GM21447 (cell line): ENCODE data around the gene RIOX2.

Experiments used
- ATAC-seq: cut with Tn5 transposase; IDR thresholded peaks from one replicate; pipeline ENCODE4 v1.9.1; 2021; ENCODE audit not compliant: unreplicated experiment

Gene RIOX2

GRCh38 chr3:97990624-97991292 is 18.5 kb upstream of the RIOX2 start:
- no peak for ATAC-seq

DNA sequence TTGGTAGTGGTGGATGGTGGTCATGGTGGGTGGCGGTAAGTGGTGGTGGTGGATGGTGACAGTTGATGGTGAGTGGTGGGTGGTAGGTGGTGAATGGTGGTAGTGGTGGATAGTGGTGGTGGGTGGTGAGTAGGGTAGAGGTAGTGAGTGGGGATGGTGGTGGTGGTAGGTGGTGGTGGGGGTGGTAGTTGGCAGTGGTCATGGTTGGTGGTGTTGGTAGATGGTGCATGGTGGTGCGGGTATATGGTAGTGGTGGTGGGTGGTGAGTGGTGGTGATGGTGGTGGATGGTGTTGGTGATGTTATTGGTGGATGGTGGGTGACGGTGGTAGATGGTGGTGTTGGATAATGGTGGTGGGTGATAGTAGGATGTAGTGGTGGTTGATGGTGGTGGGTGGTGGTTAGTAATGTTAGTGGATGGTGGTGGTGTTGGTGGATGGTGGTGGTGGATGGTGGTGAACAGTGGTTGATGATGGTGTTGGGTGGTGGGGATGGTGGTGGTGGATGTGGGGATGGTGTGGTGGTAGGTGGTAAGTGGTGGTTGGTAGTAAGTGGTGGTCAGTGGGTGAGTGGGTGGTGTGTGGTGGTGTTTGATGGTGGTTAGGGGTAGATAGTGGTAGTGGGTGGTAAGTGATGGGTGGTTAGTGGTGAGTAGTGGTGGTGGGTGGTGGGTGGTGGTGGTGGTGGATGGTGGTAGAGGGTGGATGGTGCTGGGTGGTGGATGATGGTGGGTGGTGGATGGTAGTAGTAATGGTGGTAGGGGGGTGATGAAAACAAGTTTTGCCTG is 16.7 kb upstream of the RIOX2 start:
- ATAC-seq, result no peak

- ATAC-seq, result no peak
Observed at GRCh38 chr3:97987306-97987705, 15.1 kb upstream of the RIOX2 start.

DNA sequence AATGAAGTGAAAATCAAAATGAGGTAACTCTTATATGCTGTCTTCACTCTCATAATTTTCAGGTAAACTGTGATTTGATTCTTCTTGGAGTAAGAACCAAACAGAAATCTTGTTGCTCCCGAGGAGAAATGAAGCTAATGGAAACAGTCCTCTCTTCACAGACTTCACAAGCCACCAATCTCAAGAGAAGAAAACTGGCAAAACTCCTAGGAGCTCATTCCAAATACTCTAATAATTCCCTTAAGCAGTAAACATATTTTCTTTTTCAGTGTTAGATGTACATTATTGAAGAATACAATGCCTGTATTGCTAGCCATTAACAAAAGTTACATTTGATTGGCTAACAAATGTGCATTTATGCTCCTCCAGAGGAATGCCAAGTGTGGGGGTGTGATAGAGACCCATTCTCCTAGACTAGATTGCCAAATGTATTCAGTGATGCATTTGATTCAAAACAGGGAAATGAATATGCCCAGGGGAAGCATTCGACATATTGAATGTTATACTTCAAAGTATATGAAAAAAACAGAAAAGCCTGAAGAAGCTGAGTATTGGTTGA is 11.8 kb upstream of the RIOX2 start:
- ATAC-seq, result no peak

- no peak for ATAC-seq
Observed at GRCh38 chr3:97981886-97982285, 9.7 kb upstream of the RIOX2 start.

GRCh38 chr3:97979610-97980009 is 7.4 kb upstream of the RIOX2 start:
- no peak for ATAC-seq

GRCh38 chr3:97975466-97975865 is 3.2 kb upstream of the RIOX2 start:
- no peak for ATAC-seq

- ATAC-seq, result no peak
Observed at GRCh38 chr3:97974996-97975395, 2.8 kb upstream of the RIOX2 start.

DNA sequence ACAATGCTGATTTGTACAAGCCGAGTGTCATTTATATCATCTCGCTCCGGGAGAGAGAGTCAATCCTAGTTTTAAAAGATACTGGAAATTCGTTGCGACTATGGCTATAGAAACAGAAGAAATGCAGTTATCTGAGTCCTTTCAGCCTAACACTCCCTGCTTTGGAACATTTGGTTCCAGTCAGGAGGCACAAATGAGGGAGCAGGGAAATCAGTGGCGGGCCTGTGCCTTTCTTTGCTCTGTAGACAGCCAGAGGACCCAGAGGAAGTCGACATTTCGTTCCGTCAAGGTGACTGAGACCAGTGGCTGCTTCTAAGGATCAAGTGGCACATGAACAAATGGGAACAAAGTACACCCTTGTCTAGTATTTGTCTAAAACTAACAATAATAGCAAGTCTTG is 745 bp upstream of the RIOX2 start:
- no peak for ATAC-seq

GRCh38 chr3:97970956-97971620 is 1.1 kb downstream of the RIOX2 start:
- no peak for ATAC-seq

DNA sequence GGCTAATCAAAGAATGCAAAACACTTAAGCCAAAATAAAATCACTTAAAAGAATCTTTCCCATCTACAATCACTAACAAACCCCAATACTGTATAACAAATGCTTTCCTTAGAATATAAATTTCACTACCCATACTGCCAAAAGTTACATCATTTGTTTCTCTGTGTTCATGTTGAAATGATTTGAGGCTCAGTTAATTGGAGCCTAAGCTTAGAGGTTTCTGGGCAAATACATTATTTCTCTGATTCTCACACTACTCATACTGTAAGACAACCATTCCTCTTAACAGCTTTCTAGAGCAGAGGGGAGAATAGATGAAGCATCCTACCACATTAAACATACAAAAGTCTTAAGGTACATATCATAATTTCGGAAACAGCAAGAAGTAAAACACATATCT is 2.1 kb downstream of the RIOX2 start:
- ATAC-seq, result no peak

DNA sequence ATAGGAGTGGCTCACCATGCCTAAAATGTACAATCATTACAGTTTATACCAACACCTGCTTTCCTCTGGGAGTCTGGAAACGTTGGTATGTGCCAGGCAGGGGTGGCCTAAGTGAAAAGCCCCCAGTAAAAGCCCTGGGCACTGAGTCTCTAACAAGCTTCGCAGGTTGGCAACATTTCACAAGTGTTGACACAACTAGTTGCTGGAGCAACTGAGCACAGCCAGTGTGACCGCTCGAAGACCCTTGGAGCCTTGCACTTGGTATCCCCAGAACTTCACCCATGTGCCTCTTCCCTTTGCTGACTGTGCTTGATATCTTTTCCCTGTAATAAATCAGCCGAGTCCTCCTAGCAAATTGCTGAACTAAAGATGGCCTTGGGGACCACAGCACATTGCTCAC is 2.7 kb downstream of the RIOX2 start:
- no peak for ATAC-seq

- ATAC-seq, result no peak
Observed at GRCh38 chr3:97968376-97968775, 3.9 kb downstream of the RIOX2 start.

GRCh38 chr3:97967966-97968365 is 4.3 kb downstream of the RIOX2 start:
- ATAC-seq, result no peak

DNA sequence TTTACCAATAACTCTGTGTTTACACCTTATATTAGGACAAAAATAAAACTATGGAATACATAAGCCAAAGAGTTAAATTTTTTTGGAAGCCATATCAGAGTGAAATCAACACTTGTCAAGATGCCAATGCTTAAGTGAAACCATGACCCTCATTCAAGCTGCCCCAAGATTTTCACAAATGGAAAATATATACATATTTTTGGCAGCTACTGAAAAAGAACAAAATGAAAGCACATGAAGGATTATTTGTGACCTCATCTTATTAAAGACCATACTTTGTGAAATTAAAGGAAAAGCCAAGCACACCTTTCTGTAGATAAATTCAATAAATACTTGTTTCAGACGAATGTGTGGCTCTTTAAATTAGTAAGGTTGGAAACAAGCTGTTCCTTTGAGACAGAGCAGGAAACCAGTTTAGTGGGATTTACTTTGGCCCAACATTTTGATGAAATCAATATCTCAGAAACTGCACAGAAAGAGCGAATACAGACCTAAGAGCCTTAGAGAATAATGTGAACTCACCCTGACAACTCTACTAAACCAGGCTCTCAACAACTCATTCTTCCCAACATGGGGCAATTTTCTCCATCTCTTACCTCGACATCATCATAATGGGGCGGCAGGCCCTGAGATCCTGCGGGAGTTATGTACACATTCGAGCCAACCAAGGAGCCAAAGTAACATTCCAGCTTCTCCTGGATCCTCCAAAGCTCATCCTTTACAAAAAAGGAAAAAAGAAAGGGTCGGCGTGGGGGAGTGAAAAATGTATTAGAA is 11.1 kb downstream of the RIOX2 start:
- ATAC-seq, result no peak

DNA sequence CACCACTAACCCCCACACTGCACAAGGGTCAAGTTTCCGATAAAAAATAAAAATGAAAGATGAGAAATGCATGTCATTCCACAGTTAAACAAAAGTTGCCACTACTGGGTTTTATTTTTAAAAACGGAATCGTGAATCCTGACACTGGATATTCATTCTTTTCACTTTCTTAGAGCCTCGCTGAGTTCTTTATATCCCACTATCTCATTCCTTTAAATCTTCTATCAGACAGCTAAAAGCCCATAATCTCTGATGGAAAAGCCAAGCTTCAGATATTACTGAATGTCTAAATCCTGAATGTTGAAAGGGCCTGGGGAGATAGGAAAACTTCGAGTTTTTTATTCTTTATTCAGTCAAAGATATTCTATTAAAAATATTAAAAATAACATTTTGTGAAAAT is 11.7 kb downstream of the RIOX2 start:
- no peak for ATAC-seq

DNA sequence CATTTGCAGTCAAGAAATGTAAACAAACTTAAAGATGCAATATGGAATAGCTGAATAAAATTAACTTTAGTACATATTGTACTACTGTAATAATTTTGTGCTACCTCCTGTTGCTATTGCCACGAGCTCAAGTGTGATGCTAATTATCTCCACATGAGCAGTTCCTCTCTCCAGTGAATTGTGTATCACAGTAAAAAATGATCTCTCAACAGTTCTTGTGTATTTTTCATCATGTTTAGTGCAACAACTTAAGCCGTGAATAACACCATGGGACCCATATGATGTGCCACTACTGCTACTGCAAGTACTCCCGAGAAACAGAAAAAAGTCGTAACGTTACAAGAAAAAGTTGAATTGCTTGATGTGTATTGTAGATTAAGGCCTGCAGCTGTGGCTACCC is 12.4 kb downstream of the RIOX2 start:
- no peak for ATAC-seq

DNA sequence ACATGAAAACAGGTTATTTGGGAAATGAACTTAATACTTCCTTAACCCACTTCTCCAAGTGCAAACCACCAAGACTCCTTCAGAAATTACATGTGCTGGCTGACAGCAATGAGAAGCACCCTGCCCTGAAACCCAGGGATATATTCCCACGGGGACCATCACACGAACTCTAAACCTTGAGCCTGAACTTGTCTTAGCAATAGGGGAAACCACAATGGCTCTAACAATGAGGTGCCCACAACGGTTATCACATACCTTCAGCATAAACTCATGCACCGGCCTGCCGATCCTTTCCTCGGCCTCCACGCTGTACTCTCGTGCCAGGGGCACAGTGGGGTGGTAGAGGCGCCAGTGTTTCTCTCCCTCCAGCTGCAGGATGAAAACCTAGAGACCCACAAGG is 13.4 kb downstream of the RIOX2 start:
- no peak for ATAC-seq

DNA sequence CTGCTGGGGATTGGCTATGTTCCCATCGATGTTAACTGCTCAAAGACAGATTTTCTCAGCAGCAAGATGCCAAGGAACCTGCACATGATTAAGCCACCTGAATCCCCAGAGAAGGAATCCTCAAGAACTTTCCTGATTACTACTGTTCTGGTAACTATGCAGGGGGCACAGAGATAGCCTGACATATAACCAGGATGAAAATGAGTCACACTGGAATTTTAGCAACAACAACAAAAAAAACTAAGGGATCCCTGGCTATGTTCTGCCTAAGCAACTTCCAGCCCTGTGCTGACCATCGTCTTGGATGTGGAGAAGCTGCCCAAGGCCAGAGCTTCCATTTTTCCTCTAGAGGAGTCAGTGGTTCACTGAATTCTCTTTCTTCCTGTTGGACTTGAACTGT is 13.8 kb downstream of the RIOX2 start:
- no peak for ATAC-seq

DNA sequence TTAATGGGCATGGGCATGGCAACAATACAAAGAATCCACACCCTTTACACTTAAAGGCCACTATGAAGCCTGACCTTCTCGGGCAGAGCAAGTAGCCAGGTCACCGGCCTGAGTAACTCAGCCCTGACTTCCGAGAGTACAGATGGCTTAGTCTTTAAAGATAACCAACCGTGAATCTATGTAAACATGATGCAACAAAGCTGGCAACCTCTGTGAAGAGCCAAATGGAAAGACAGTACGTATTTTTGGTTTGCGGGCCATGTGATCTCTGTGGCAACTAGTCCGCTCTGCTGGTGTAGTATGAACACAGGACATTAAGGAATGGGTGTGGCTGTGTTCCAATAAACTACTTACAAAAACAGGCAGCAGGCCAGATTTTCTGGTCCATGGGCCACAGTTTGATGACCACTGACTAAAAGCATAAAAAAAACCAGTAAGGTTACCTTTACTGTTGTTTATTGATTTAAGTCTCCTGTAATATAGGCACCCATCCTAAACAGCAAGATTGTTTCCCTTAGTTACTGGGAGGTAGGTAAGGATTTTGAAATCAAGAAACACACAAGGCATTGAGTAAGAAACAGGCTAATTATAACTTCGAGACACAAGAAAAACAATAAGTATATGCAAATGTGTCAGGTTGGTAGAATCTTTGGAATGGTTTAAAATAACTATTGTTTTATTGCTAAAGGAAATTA is 14.5 kb downstream of the RIOX2 start:
- ATAC-seq, result no peak

GRCh38 chr3:97956051-97956450 is 16.2 kb downstream of the RIOX2 start:
- ATAC-seq, result no peak
